Tibial nerve (tissue), 4 donors: ENCODE measurements around the gene MLXIPL. TPM values are rescaled to one million over a fixed set of nuclear protein-coding genes. Genes with fewer than 3 reads are reported as not detected.

ENCODE experiments used
- DNase-seq, 2 donors: peaks; one replicate each; pipeline ENCODE4 v3.0.0-alpha.2; 2019; ENCODE audit warnings: low spot score in 2 of 2
- H3K27ac ChIP-seq, 4 donors: fragments of 200-600 bp; sonication (generic) in 3 of 4; one replicate each; pipeline ENCODE4 v1.5.1; 2017 to 2019; ENCODE audit warnings: mild to moderate bottlenecking in 1 of 4
- H3K27me3 ChIP-seq, 2 donors: fragments of 200-600 bp; sonication (generic) in 1 of 2; one replicate each; pipeline versions ENCODE4 v1.5.1 to v1.6.0; 2017 to 2019
- H3K36me3 ChIP-seq, 3 donors: fragments of 200-600 bp; sonication (generic); one replicate each; pipeline ENCODE4 v1.5.1; 2018 to 2019
- H3K4me1 ChIP-seq, 4 donors: fragments of 200-600 bp; sonication (generic) in 3 of 4; one replicate each; pipeline ENCODE4 v1.5.1; 2017 to 2019
- H3K4me3 ChIP-seq, 4 donors: fragments of 200-600 bp; sonication (generic) in 3 of 4; one replicate each; pipeline ENCODE4 v1.5.1; 2017 to 2019; ENCODE audit warnings: mild to moderate bottlenecking in 1 of 4, moderate library complexity in 1 of 4
- H3K9me3 ChIP-seq, 4 donors: fragments of 200-600 bp; sonication (generic) in 3 of 4; one replicate each; pipeline ENCODE4 v1.5.1; 2017 to 2019
- EP300 ChIP-seq, 2 donors: sonication (generic); formaldehyde crosslinking; IDR thresholded peaks; one replicate each; pipeline ENCODE4 v1.6.1; 2017; ENCODE audit warnings: antibody characterized with exemption in 2 of 2, mild to moderate bottlenecking in 1 of 2
- POLR2A ChIP-seq, 2 donors: fragments of 450-650 bp; IDR thresholded peaks; one replicate each; pipeline ENCODE4 v1.6.1; 2017; ENCODE audit warnings: antibody characterized with exemption in 2 of 2, mild to moderate bottlenecking in 2 of 2, moderate library complexity in 2 of 2
- WGBS, 2 donors: methylation state at CpG; one replicate each; pipeline ENCODE4 v1.1.5; 2018; 5-methylcytosine and 5-hydroxymethylcytosine counted together
- total RNA-seq, 4 donors: library from RNA; depleted of rRNA; stranded (reverse); fragments of >200 nt; gene quantifications; one replicate each; pipeline ENCODE4 v1.1.0, GENCODE V29; 2016
- TF ChIP-seq, protein P1 (sequence below), 5 experiments: fragments of 200-600 bp in 3 of 5; fragments of 450-650 bp in 2 of 5; sonication (generic) in 3 of 5; IDR thresholded peaks; one replicate each; pipeline ENCODE4 v1.5.1; 2016 to 2019; ENCODE audit warnings: antibody characterized with exemption in 5 of 5, mild to moderate bottlenecking in 3 of 5, moderate library complexity in 2 of 5

The MLXIPL gene
- total RNA-seq, 4 donors from 2014 or later = 16.2 to 83.5 (median 59.6) TPM

DNA sequence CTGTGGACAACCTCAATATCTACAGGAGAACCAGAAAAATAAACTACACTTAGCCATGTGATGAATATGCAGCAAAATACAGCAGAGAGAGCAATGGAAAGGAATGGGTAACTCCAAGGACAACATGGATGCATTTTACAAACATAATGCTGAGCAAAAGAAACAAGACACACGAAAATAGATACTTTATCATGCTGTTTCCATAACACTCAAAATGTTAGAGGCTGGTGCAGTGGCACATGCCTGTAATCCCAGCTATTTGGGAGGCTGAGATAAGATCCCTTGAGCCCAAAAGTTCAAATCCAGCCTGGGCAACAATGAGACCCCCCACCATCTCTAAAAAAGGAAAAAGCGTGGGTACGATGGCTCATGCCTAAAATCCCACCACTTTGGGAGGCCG lies 75.1 kb downstream of the MLXIPL start:
- no peaks in the 10 kb centered on the region for H3K27me3 ChIP-seq
- peaks cover 0 to 81% (median 9%) of the 10 kb centered on the region in 3 donors for H3K36me3 ChIP-seq
- H3K9me3 ChIP-seq = no peaks in the 10 kb centered on the region
- no peak overlapping the region for H3K27ac ChIP-seq
- WGBS, 2 donors = 85 to 87% methylated on average over 4 of the region's 4 CpGs
- DNase-seq = no peak
- no peak overlapping the region for H3K4me3 ChIP-seq
- H3K4me1 ChIP-seq = peaks cover 0 to 18% (median 0%) of the 10 kb centered on the region in 4 donors
- TF ChIP-seq POLR2A (IDR thresholded peaks at IDR 0.05) (no peak), EP300 (IDR thresholded peaks at IDR 0.05) (no peak)
- TF ChIP-seq, protein P1, sequence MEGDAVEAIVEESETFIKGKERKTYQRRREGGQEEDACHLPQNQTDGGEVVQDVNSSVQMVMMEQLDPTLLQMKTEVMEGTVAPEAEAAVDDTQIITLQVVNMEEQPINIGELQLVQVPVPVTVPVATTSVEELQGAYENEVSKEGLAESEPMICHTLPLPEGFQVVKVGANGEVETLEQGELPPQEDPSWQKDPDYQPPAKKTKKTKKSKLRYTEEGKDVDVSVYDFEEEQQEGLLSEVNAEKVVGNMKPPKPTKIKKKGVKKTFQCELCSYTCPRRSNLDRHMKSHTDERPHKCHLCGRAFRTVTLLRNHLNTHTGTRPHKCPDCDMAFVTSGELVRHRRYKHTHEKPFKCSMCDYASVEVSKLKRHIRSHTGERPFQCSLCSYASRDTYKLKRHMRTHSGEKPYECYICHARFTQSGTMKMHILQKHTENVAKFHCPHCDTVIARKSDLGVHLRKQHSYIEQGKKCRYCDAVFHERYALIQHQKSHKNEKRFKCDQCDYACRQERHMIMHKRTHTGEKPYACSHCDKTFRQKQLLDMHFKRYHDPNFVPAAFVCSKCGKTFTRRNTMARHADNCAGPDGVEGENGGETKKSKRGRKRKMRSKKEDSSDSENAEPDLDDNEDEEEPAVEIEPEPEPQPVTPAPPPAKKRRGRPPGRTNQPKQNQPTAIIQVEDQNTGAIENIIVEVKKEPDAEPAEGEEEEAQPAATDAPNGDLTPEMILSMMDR (IDR thresholded peaks at IDR 0.05) = no peak

DNA sequence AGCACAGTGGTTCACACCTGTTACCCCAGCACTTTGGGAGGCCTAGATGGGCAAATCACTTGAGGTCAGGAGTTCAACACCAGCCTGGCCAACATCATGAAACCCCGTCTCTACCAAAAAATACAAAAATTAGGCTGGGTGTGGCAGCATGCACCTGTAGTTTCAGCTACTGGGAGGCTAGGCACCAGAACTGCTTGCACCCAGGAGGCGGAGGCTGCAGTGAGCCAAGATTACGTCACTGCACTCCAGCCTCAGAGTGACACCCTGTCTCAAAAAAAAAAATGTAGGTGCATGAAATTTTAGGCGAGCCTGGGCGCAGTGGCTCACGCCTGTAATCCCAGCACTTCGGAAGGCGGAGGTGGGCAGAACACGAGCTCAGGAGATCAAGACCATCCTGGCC lies 76.5 kb downstream of the MLXIPL start:
- Histone ChIP-seq H3K27me3 (no peaks in the 10 kb centered on the region), H3K4me3 (no peak overlapping the region), H3K9me3 (no peaks in the 10 kb centered on the region), H3K27ac (no peak overlapping the region), H3K36me3 (peaks cover 0 to 76% (median 14%) of the 10 kb centered on the region in 3 donors), H3K4me1 (peaks cover 0 to 14% (median 0%) of the 10 kb centered on the region in 4 donors)
- DNase-seq = no peak
- 91 to 94% methylated on average over 9 of the region's 9 CpGs for WGBS, 2 donors
- no peak for TF ChIP-seq EP300 (IDR thresholded peaks at IDR 0.05)
- TF ChIP-seq POLR2A (IDR thresholded peaks at IDR 0.05) = no peak

DNA sequence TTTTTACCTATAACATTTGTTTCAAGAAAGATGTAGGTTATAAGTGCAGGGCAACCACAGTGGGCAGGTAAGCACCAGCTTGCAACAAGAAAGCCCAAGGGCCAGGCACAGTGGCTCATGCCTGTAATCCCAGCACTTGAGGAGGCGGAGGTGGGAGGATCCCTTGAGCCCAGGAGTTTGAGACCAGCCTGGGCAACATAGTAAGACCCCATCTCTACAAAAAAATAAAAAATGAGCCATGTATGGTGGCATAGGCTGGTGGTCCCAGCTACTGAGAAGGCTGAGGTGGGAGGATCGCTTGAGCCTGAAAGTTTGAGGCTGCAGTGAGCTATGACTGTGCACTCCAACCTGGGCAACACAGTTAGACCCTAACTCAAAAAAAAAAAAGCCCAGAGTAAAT lies 79.6 kb downstream of the MLXIPL start:
- H3K27ac ChIP-seq = no peak overlapping the region
- peaks cover 0 to 13% (median 0%) of the 10 kb centered on the region in 4 donors for H3K4me1 ChIP-seq
- no peaks in the 10 kb centered on the region for H3K9me3 ChIP-seq
- no peak for DNase-seq
- no peaks in the 10 kb centered on the region for H3K27me3 ChIP-seq
- TF ChIP-seq, protein P1 (IDR thresholded peaks at IDR 0.05) = no peak
- no peak for TF ChIP-seq EP300 (IDR thresholded peaks at IDR 0.05)
- no peak for TF ChIP-seq POLR2A (IDR thresholded peaks at IDR 0.05)
- H3K36me3 ChIP-seq = peaks cover 3 to 75% (median 21%) of the 10 kb centered on the region in 3 donors
- H3K4me3 ChIP-seq = no peak overlapping the region
- WGBS, 2 donors = 97 to 98% methylated on average over 2 of the region's 2 CpGs

Other genes with a start within 250 kb of the MLXIPL start
- gene FZD9, start 190.7 kb downstream of the MLXIPL start, total RNA-seq = 1 to 10 TPM in 3 of 4 donors, under 1 TPM in 1; 0.87 to 3.0 (median 2.5) TPM
- gene BAZ1B, start 102.2 kb downstream of the MLXIPL start, total RNA-seq = 10 to 100 TPM; 53.3 to 70.1 (median 63.6) TPM
- gene BCL7B, start 66.8 kb downstream of the MLXIPL start, total RNA-seq = 10 to 100 TPM; 46.1 to 76.2 (median 59.4) TPM
- gene TBL2, start 45.9 kb downstream of the MLXIPL start, total RNA-seq = 10 to 100 TPM; 36.6 to 70.8 (median 49.2) TPM
- 1 to 10 TPM; 1.1 to 4.2 (median 3.4) TPM for gene VPS37D, start 43.3 kb upstream of the MLXIPL start, total RNA-seq
- gene DNAJC30, start 58.9 kb upstream of the MLXIPL start, total RNA-seq = 1 to 10 TPM; 2.7 to 8.4 (median 6.3) TPM
- gene BUD23, start 59.1 kb upstream of the MLXIPL start, total RNA-seq = 10 to 100 TPM; 22.5 to 50.6 (median 39.3) TPM
- 10 to 100 TPM in 2 of 4 donors, 1 to 10 TPM in 2; 3.9 to 19.4 (median 10.8) TPM for gene STX1A, start 95.1 kb upstream of the MLXIPL start, total RNA-seq
- 10 to 100 TPM in 2 of 4 donors, 1 to 10 TPM in 2; 7.5 to 19.2 (median 10.9) TPM for gene ABHD11, start 114.3 kb upstream of the MLXIPL start, total RNA-seq
- gene CLDN3, start 145.7 kb upstream of the MLXIPL start, total RNA-seq = not detected
- 1 to 10 TPM in 1 of 4 donors, under 1 TPM in 2, not detected in 1; 0.42 to 2.0 (median 0.66) TPM for gene CLDN4, start 206.5 kb upstream of the MLXIPL start, total RNA-seq
- 1 to 10 TPM in 3 of 4 donors, not detected in 1; 3.6 to 9.2 (median 9.0) TPM for gene METTL27, start 218.0 kb upstream of the MLXIPL start, total RNA-seq
- gene TMEM270, start 236.6 kb upstream of the MLXIPL start, total RNA-seq = not detected